HG03139 (cell line): Measurements from ENCODE around the gene GSX1.
"Not testable (repeated sequence)": the region's sequence is repeated elsewhere in the genome, so short reads cannot be mapped to it uniquely, and the experiment has no call there.

Experiments
- ATAC-seq: cut with Tn5 transposase; IDR thresholded peaks from one replicate; pipeline ENCODE4 v1.9.1; 2021; ENCODE audit not compliant: unreplicated experiment

Gene GSX1

DNA sequence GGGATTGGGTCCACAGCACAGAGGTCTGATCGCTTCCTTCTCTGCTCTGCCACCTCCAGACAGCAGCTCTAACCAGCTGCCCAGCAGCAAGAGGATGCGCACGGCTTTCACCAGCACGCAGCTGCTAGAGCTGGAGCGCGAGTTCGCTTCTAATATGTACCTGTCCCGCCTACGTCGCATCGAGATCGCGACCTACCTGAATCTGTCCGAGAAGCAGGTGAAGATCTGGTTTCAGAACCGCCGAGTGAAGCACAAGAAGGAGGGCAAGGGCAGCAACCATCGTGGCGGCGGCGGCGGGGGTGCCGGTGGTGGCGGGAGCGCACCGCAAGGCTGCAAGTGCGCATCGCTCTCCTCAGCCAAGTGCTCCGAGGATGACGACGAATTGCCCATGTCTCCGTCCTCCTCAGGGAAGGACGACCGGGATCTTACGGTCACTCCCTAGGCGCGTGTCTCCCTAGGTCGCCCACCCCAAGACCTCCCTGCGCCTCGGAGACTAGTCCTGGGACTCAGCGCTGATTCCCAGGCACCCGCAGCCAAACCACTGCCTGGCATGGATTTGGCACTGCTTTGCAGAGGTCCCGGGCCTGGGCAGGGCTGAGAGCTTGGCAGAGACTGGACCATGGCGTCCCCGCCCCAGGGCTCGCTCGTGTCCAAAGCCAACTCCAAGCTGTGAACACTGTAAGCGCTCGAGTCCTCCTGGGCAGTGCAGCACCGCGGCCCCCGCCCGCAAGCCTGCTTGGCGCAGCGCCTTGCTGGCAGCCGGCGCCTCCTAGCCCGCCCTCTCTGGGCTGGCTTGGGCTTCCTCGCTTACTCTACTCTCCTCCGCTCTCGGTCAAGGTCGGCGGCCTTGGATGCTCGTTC, 1.5 kb downstream of the GSX1 start:
- no peak for ATAC-seq

DNA sequence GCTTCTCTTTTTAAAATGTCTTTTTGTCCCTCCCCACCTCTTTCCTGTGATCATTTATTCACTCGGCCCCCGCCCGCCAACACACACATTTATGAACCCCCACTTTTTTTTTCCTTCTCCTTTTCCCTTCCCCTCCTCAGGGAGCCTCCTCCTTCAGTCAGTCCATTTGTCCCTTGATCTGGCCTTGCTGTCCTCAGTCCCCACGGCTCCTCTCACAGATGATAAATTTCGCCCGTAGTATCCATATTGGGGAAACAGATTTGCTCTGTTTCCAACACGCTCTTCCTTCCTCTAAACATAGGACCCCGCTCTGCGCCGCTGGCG, 2.0 kb downstream of the GSX1 start:
- ATAC-seq = no peak

DNA sequence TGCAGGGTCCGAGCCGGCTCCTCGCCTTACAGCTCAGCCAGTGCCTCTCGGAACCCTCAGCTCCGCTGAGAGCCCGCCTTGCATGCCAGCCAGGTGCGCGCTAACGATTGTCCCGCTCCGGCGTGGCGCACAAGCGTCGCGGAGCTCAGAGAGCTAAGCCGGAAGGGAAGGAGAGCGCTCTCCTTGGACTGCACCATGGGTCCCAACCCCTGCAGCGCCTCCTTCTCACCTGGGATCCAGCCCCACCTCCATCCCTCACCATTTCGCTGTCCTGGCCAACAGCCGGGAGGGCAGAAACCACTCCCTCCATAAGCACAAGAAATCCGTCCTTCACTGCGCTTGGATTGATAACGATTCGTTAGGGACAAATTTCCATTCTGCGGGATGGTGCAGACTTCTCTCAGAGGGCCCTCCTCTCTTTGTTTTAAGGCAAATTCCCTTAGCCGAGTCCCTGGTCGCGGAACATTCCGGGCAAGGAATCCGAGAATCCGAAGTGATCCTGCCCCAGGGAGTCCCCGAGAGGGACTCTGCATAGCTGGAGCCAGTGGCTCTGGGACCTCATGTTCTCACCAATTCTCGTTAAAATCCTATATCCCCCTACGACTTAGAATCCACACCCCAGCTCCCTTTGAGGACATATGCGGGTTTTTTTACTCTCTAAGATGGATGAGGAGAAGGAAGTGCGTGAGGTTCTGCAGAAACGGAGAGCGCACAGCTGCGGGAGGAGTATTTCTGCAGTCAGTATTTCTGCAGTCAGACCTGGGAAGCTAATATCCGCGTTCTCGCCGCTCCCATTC, 2.8 kb downstream of the GSX1 start:
- ATAC-seq = no peak

DNA sequence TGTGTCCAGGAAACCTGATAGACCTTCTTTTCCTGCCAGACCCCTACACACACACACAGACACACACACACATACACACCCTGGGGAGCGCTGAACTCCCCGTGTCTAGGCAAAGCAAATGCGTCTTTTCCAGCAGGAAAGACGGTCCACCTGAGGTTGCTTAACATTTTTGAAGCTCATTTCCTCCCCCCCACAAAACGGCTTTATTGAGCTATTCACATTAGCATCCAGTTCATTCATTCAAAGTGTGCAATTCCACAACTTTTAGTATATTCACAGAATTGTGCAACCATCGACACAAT, 3.4 kb downstream of the GSX1 start:
- ATAC-seq = no peak

DNA sequence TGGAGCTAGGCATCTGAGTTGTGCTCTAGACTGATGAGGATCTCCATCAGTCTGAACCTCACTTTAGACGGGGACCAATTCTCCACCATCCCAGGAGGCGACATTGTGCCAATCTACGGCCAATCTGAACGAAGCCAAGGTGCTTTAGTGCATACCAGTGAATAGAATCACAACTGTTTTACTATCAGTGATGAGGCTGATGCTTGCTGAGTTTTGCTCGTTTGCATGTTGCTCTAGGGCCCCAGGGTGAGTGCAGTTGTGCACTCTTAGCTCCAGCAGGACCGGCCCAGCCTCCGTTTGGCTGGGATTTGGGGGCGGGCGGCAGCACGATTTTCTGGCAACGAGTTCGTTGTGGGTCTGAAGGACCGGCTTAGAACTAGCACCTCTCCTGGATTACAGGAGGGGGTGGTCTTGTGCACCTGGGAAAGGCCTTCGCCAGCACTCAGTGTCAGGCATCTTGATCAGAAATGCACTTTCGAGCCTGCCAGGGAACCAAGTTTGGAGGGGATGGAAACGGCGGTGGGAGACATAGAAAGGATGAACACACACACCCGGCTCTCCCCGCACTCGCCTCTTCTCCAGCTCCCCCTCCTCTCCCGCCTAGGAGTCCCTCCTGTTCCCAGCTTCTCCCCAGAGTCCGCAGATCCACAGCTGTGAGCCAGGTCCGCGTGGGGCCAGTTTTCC, 4.4 kb downstream of the GSX1 start:
- ATAC-seq = no peak

DNA sequence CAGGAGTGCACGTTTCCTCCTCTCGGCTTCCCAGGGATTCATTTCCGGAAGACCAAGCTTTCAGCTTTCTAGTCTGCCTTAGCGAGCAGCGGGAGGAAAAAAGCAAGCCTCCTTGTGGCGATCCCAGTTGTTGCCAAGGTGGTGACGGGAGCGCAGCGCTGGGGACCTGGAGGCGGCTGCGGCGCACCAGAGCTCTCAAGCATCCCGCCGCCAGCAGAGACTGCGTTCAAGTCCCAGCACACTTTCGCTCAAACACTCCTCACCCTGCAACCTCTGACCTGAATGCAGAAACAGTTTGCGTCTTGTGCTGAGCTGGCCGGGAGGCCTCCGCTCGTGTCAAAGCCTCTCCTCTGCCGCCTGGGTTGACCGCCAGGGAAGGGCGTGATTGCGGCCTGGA, 4.9 kb downstream of the GSX1 start:
- ATAC-seq = no peak

DNA sequence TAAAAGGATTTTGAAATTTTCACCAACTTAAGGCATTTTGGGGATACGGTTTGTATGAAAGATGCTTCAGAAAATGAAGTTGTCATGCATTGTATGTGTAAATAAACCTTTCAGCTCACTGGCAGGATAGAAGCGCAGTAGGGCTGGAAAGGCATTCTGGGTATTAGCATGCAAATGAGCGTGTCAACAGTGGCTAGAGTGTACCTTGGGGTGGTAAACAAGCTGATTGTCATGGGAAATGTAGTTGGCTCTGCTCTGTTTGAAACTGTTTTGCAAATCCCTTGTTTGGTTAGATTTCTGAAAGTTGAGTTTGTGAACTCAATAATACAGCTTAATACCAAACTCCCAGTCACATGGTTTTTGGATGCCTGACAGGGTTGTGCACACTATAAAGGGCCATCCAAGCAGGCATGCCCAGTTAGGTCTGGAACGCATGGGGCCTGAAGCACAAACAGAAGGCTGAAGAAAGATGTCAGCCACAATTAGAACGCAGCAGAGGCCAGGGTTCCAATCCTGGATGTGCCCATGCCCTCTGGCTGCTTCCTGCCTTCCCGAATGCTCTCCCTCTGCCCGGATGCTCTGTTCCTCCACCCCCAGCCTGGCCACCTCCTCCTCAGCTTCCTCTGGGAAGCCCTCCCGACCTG, 14.6 kb downstream of the GSX1 start:
- ATAC-seq = no peak

DNA sequence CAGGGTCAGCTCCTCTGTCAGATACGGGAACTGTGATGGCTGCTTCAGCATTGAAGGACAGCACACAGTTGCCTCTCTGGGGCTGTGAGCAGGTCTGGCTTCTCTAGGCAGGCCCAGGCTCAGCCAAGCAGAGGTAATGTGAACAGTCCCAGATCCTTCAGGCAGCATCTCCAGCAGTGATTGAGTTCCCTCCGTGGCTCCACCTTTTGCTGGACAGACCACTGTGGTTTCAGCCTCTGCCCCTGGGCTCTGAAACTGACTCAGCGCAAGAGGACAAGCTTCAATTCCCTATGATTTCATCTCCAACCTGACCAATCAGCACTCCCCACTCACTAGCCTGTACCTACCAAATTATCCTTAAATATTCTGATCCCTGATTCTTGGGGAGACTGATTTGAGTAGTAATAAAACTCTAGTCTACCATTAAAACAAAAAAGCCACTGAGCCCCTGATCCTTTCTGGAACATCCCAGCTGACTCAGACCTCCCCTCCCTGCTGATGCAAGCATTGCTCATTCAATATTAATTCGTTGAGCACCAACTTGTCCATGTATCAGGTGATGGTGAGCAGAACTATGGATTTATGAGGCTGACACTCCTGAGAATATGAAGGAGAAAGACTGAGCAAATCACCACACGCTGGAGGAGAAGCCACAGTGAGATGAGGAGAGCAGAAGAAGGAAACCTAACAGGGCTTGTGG, 16.7 kb downstream of the GSX1 start:
- ATAC-seq = no peak

DNA sequence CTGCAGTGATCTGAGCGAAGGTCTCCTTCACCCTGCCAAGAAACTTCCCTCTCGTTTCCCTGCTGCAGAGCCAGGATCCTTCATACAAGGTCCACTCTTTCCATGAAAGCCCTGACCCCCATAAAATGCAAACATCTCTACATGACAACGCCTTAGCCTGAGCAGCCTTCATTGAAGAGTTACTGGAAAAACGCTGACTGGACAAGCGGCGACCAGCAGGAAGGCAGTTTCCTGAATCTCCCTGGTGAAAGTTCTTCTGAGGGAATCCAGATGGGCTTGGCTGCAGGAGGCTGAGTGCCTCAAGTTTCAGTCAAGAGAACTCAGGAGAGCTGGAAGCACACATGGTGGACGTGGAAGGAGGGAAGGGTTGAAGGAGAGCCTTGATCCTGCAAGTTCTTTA, 17.7 kb downstream of the GSX1 start:
- no peak for ATAC-seq

DNA sequence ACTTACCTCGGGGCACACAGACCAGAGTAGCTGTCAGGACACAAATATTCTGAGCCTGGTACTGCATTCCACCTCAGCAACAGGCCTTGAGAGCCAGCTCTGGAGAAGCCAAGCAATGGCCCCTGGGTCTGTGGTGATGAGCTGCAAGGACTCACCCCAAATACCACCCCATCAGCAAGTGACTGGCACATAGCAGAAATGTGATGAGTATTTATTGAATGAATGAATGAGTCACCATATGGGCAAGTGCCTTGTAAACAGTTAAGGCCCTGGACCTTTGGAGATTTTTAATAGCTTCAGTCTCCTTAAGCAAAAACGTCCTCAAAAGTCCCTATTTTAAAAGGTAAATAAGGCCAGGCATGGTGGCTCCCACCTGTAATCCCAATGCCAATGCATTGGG, 18.2 kb downstream of the GSX1 start:
- no peak for ATAC-seq

DNA sequence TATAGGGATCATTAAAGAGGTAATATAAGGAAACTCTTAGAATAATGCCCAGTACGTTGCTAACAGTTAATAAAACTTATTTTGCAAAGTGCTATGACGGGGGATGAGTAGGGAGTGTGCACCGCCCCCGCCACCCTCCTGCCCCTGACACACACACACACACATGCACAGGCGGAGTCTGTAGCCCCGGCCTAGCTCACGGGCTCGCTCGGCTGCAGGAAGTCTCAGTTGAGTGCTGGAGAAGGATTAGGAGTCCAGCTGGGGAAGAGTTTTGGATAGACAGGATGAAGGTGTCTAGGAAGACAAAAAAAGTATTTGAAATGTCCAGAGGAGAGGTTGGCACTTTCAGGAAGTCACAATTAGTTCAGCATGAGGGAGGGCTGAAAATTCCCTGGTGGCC, 21.5 kb downstream of the GSX1 start:
- ATAC-seq = no peak

DNA sequence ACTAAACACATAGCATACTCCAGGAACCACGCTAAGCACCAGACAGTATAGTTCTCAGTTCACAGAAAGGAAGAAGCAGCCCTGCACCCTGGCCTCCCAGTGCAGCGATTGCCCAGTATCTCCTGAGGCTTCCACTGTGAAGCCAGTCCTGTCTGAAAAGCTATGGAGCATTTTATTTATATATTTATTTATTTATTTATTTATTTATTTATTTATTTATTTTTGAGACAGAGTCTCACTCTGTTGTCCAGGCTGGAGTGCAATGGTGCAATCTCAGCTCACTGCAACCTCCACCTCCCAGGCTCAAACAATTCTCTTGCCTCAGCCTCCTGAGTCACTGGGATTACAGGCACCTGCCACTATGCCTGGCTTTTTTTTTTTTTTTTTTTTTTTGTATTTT, 25.5 kb downstream of the GSX1 start:
- ATAC-seq = not testable (repeated sequence)

DNA sequence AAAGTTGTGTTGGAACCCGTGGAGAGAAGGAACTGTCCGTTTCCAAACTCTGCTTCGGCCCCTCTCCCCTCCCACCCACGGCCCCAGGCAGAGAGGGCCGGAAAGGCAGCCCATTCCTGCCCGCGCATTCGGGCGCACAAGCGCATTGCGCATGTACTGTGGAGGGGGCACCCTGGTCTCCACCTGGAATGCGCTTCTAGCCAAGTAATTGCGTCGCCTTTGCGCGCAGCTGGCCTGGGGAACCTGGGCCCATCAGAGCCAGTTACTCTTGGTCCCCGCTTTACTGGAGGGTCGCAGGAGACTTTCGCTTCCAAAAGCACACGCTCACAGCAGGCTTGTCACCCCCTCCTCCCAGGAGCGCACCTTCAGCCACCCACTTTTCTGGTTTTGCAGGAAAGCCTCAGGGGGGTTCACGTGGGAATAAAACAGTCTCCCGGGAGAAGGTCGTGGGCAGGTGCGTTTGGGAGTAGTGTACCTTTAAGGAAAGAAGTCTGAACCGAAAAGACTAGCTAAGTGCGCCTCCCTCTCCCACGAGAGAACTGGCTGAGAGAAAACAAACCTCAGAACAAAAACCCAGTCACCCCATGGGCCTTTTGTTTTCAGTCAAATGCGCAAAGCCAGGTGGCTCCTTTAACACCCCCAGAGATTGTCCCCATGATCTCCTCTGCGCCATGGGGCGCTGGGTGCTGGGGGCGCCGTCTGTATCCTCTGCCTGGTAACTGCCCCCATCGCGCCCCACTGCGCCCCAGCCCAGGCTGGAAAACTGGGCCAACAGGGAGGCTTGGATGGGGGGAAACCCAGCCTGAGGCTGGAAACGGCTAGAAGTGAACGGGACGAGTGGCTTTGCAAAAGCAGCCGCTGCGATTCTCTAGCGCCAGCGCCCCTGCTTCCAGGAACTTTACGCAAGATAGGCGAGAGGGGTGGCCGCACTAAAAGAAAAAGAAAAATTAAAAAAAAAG, 28.5 kb downstream of the GSX1 start:
- ATAC-seq = no peak

DNA sequence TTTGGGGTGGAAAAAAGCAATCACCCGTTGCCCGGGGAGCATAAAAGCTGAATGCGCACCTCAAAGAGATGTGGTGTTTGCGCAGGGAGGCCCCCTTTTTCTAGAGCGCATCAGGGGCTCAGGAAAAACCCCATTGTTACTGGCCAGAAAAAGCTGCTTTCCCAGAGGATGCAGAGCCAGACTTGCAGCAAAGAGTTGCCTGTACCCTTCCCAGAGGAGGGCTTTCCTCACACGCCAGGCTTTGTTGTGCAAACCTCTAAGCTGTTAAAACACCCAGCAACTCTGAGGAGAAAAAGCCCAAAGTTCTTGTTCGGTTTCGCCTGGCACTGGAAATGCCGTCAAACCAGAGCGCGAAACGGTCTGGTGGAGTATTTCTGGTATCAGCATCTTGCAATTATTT, 29.3 kb downstream of the GSX1 start:
- no peak for ATAC-seq

DNA sequence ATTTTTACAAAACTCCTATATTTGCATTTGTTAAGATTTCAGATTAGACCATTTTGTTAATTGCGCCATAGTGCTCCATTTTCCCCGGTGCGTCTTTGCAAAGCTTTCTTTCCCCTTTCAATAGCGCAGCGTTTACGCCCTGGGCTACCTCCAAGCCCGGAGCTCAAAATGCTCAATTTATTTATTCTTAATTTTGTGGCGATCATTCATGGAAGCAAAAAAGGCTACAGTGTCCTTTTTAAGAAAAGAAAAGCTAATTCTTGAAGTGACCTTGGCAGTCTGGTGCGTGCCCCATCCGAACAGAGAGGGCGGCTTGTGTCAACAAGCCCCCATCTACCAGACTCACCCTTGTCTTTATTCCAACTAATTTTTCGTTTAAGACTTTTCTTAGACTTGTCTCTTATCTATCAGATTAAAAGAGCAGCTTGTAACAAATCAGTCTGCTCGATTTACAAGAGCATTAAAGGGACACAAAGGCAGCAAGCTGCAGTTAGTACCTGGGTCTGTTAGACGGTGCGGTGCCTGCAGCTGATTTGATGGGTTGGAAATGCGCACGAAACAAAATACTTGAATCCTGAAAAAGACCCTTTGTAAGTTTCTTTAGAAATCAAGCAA, 30.1 kb downstream of the GSX1 start:
- no peak for ATAC-seq

DNA sequence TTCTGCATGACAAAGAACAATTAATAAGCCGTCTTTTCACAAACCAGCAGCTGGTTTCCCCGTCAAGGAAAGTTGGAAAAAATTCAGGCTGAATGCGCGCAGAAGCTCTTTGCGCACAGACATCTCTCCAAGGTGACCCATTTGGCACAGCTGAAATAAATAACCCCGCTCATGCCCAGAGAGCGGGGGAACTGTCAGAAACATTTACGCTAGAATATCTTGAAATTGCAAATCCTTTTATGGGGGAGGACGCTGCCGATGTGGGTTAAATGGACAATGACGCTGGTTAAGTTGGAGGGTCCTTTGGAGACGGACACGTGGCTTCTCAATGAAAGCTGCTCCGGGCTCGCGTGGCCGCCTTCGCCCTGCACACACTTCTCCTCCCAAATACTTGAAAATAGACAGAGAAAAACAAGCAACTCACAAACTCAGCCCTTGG, 30.6 kb downstream of the GSX1 start:
- ATAC-seq = no peak

DNA sequence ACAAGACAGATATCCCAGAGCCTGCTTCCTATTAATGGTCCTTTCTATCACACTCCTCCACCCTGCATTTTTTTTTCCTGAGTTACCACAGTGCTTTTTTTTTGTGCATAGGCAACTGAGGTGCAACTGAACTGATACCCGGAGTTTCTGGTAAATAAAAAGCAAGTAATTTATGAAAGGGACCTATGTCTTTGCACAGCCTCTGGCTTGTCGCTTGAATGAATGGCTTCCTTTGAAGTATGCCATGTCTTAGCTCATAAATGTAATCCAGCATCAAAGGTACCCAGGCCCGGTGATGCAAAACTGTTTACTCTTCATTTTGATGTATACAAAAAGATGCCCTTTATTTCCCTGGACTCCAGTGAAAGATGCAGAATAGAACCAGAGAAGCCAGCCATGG, 31.8 kb downstream of the GSX1 start:
- no peak for ATAC-seq

DNA sequence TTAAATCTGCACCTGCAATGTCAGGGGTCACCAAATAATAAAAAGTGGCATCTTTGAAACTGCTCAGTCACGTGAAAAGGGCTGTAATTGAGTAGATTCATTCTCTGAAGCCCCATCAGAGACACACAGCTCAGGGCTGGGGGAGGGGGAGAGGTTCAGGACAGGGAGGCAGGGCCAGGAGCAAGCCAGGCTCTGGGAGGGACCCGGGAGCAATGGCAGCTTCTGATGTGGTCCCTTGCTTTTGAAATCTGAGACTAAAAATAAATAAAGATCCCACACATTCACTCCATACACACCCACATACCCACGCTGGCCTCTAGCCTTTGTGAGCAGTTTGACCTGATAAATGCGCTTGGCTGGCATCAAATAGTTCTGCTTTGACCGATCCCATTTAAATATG, 32.8 kb downstream of the GSX1 start:
- no peak for ATAC-seq
